Measurements from ENCODE around the gene DEDD.

Gene DEDD

GRCh38 chr1:161079436-161080110, 52.9 kb downstream of the DEDD start:
- Histone ChIP-seq H3K4me1 (ENCODE audit: insufficient read depth, low read length) (peaks cover 10% of the 10 kb centered on the region), H3K36me3 (ENCODE audit: insufficient read depth, low read length) (no peaks in the 10 kb centered on the region), H3K9me3 (ENCODE audit: low read length) (no peaks in the 10 kb centered on the region), H3K27me3 (ENCODE audit: insufficient read depth, low read length) (no peaks in the 10 kb centered on the region), H3K4me3 (ENCODE audit: low read length) (no peak overlapping the region), H2AFZ (ENCODE audit: low read depth, low read length) (no peak overlapping the region)

GRCh38 chr1:161077426-161077825, 55.0 kb downstream of the DEDD start:
- H3K9me3 ChIP-seq (ENCODE audit: low read length) = no peaks in the 10 kb centered on the region
- peaks cover 18% of the 10 kb centered on the region for H3K4me1 ChIP-seq (ENCODE audit: insufficient read depth, low read length)
- no peaks in the 10 kb centered on the region for H3K36me3 ChIP-seq (ENCODE audit: insufficient read depth, low read length)
- no peak overlapping the region for H3K4me3 ChIP-seq (ENCODE audit: low read length)
- H3K27me3 ChIP-seq (ENCODE audit: insufficient read depth, low read length) = no peaks in the 10 kb centered on the region
- H2AFZ ChIP-seq (ENCODE audit: low read depth, low read length) = no peak overlapping the region

GRCh38 chr1:161076410-161076809, 56.1 kb downstream of the DEDD start:
- Histone ChIP-seq H3K27me3 (ENCODE audit: insufficient read depth, low read length) (no peaks in the 10 kb centered on the region), H3K36me3 (ENCODE audit: insufficient read depth, low read length) (no peaks in the 10 kb centered on the region), H3K4me1 (ENCODE audit: insufficient read depth, low read length) (peaks cover 18% of the 10 kb centered on the region), H3K9me3 (ENCODE audit: low read length) (no peaks in the 10 kb centered on the region), H3K4me3 (ENCODE audit: low read length) (no peak overlapping the region), H2AFZ (ENCODE audit: low read depth, low read length) (no peak overlapping the region)

- H3K4me3 ChIP-seq (ENCODE audit: low read length) = no peak overlapping the region
- no peak overlapping the region for H2AFZ ChIP-seq (ENCODE audit: low read depth, low read length)
Measured at GRCh38 chr1:161074676-161075368, 57.6 kb downstream of the DEDD start.

GRCh38 chr1:161073474-161074121, 58.9 kb downstream of the DEDD start:
- peaks cover 9% of the 10 kb centered on the region for H3K4me1 ChIP-seq (ENCODE audit: insufficient read depth, low read length)
- H3K4me3 ChIP-seq (ENCODE audit: low read length) = no peak overlapping the region
- no peaks in the 10 kb centered on the region for H3K36me3 ChIP-seq (ENCODE audit: insufficient read depth, low read length)
- peaks cover 2% of the 10 kb centered on the region for H3K9me3 ChIP-seq (ENCODE audit: low read length)
- peaks cover 2% of the 10 kb centered on the region for H3K27me3 ChIP-seq (ENCODE audit: insufficient read depth, low read length)
- no peak overlapping the region for H2AFZ ChIP-seq (ENCODE audit: low read depth, low read length)

More at GRCh38 chr1:161074676-161075368, 57.6 kb downstream of the DEDD start:
- Histone ChIP-seq H3K9me3 (ENCODE audit: low read length) (peaks cover 2% of the 10 kb centered on the region), H3K4me1 (ENCODE audit: insufficient read depth, low read length) (peaks cover 9% of the 10 kb centered on the region), H3K27me3 (ENCODE audit: insufficient read depth, low read length) (no peaks in the 10 kb centered on the region), H3K36me3 (ENCODE audit: insufficient read depth, low read length) (no peaks in the 10 kb centered on the region)

GRCh38 chr1:161072751-161073449, 59.6 kb downstream of the DEDD start:
- Histone ChIP-seq H3K9me3 (ENCODE audit: low read length) (peaks cover 2% of the 10 kb centered on the region), H3K4me1 (ENCODE audit: insufficient read depth, low read length) (peaks cover 9% of the 10 kb centered on the region), H2AFZ (ENCODE audit: low read depth, low read length) (no peak overlapping the region), H3K4me3 (ENCODE audit: low read length) (no peak overlapping the region), H3K36me3 (ENCODE audit: insufficient read depth, low read length) (no peaks in the 10 kb centered on the region), H3K27me3 (ENCODE audit: insufficient read depth, low read length) (peaks cover 7% of the 10 kb centered on the region)

GRCh38 chr1:161071886-161072371, 60.5 kb downstream of the DEDD start:
- H3K27me3 ChIP-seq (ENCODE audit: insufficient read depth, low read length) = peaks cover 10% of the 10 kb centered on the region
- peaks cover 2% of the 10 kb centered on the region for H3K9me3 ChIP-seq (ENCODE audit: low read length)
- no peaks in the 10 kb centered on the region for H3K36me3 ChIP-seq (ENCODE audit: insufficient read depth, low read length)
- H2AFZ ChIP-seq (ENCODE audit: low read depth, low read length) = no peak overlapping the region
- peaks cover 9% of the 10 kb centered on the region for H3K4me1 ChIP-seq (ENCODE audit: insufficient read depth, low read length)
- no peak overlapping the region for H3K4me3 ChIP-seq (ENCODE audit: low read length)
